Naive thymus-derived CD4-positive, alpha-beta T cell (primary cell): ENCODE measurements around the gene PRR15L. TPM values are rescaled to one million over a fixed set of nuclear protein-coding genes. Genes with fewer than 3 reads are reported as not detected.

ENCODE experiments used
- ATAC-seq: fragments of 150-1000 bp; cut with Tn5 transposase; 2 replicates; pipeline ENCODE4 v1.10.0; 2021; ENCODE audit warnings: mild to moderate bottlenecking, moderate library complexity
- CTCF ChIA-PET: fragments of 350-600 bp; sonication (Branson Sonifier 250); formaldehyde crosslinking; loops from one replicate; lab custom pipeline; 2021; ENCODE audit warnings: antibody characterized with exemption; lab: Charles Lee
- POLR2A ChIA-PET: fragments of 350-600 bp; sonication (Branson Sonifier 250); formaldehyde crosslinking; loops from one replicate; lab custom pipeline; 2021; ENCODE audit warnings: antibody characterized with exemption, inconsistent platforms; lab: Charles Lee
- DNase-seq, 9 donors: peaks; one replicate each; pipeline versions ENCODE4 v3.0.0 to v3.0.0-alpha.2; 2020 to 2022; ENCODE audit warnings: mixed read lengths in 1 of 9
- H3K27ac ChIP-seq: one replicate; pipeline ENCODE4 v1.7.0; 2013; ENCODE audit warnings: mild to moderate bottlenecking, low read depth, low read length, moderate library complexity
- H3K27me3 ChIP-seq, 2 donors: one replicate each; pipeline ENCODE4 v1.7.0; 2013; ENCODE audit warnings: low read length in 2 of 2, mild to moderate bottlenecking in 2 of 2, moderate library complexity in 2 of 2; ENCODE audit not compliant: control insufficient read depth in 2 of 2, insufficient read depth in 2 of 2
- H3K36me3 ChIP-seq, 3 experiments: 1 replicate in 2 of 3; 2 replicates in 1 of 3; pipeline ENCODE4 v1.7.0; 2013; ENCODE audit warnings: low read length in 3 of 3, mild to moderate bottlenecking in 3 of 3, moderate library complexity in 1 of 3; ENCODE audit not compliant: insufficient read depth in 3 of 3, control insufficient read depth in 2 of 3
- H3K4me1 ChIP-seq, 2 donors: one replicate each; pipeline ENCODE4 v1.7.0; 2013; ENCODE audit warnings: low read length in 2 of 2, mild to moderate bottlenecking in 2 of 2, moderate library complexity in 1 of 2; ENCODE audit not compliant: control insufficient read depth in 2 of 2, insufficient read depth in 2 of 2
- H3K4me3 ChIP-seq: 2 replicates; pipeline ENCODE4 v1.7.0; 2013; ENCODE audit warnings: mild to moderate bottlenecking, low read length
- H3K9me3 ChIP-seq, 3 experiments: 1 replicate in 2 of 3; 2 replicates in 1 of 3; pipeline ENCODE4 v1.7.0; 2013; ENCODE audit warnings: low read length in 3 of 3; ENCODE audit not compliant: control insufficient read depth in 2 of 3
- H3K27ac Mint-ChIP-seq, 9 donors: one replicate each; pipeline ENCODE4 v1.8.0; 2020 to 2022; ENCODE audit warnings: mixed read lengths in 9 of 9, mild to moderate bottlenecking in 8 of 9, moderate library complexity in 5 of 9, inconsistent platforms in 2 of 9
- H3K27me3 Mint-ChIP-seq, 5 donors: one replicate each; pipeline ENCODE4 v1.8.0; 2021 to 2022; ENCODE audit warnings: mixed read lengths in 5 of 5, mild to moderate bottlenecking in 1 of 5
- H3K36me3 Mint-ChIP-seq, 5 donors: one replicate each; pipeline ENCODE4 v1.8.0; 2020 to 2022; ENCODE audit warnings: mixed read lengths in 5 of 5, mild to moderate bottlenecking in 3 of 5, inconsistent platforms in 1 of 5
- H3K4me1 Mint-ChIP-seq, 7 donors: one replicate each; pipeline ENCODE4 v1.8.0; 2020 to 2022; ENCODE audit warnings: mixed read lengths in 7 of 7, mild to moderate bottlenecking in 3 of 7, inconsistent platforms in 1 of 7
- H3K4me3 Mint-ChIP-seq, 10 donors: one replicate each; pipeline ENCODE4 v1.8.0; 2020 to 2022; ENCODE audit warnings: mild to moderate bottlenecking in 10 of 10, mixed read lengths in 10 of 10, moderate library complexity in 6 of 10, inconsistent platforms in 2 of 10
- H3K9me3 Mint-ChIP-seq, 11 donors: one replicate each; pipeline ENCODE4 v1.8.0; 2020 to 2022; ENCODE audit warnings: mixed read lengths in 11 of 11, mild to moderate bottlenecking in 4 of 11, inconsistent platforms in 1 of 11, moderate library complexity in 1 of 11
- intact Hi-C, 2 donors: fragments of 100-400 bp; cut with micrococcal nuclease; formaldehyde crosslinking; loops; one replicate each; pipeline ENCODE4 v1.15.1; 2023
- polyA plus RNA-seq, 2 donors: library from polyadenylated mRNA; unstranded; fragments of 300-500 nt; fragmentation: Illumina TruSeq; gene quantifications; one replicate each; pipeline ENCODE4 v1.2.3, GENCODE V29; 2021
- total RNA-seq, 6 experiments: library from RNA in 5 of 6; stranded (reverse) in 5 of 6; gene quantifications; 1 replicate in 5 of 6; 2 replicates in 1 of 6; pipeline ENCODE4 v1.2.3 and lab custom pipeline; 2021 to 2026

PRR15L gene
- total and polyA plus RNA-seq, 7 experiments from 2014 or later, result 0.32 TPM; not detected in 6

- peaks cover 7 to 19% (median 11%) of the 10 kb centered on the region in 5 donors for H3K36me3 Mint-ChIP-seq
Observed at GRCh38 chr17:47913050-47913449, 44.6 kb downstream of the PRR15L start.

GRCh38 chr17:47907932-47908562 is 49.6 kb downstream of the PRR15L start:
- H3K36me3 ChIP-seq, result peaks cover 0 to 4% (median 3%) of the 10 kb centered on the region in 3 experiments
- no peak overlapping the region for H3K4me3 ChIP-seq
- H3K4me1 Mint-ChIP-seq, result peaks cover 25 to 56% (median 49%) of the 10 kb centered on the region in 7 donors
- H3K9me3 Mint-ChIP-seq, result no peaks in the 10 kb centered on the region
- H3K36me3 Mint-ChIP-seq, result peaks cover 4 to 31% (median 17%) of the 10 kb centered on the region in 5 donors
- no peak overlapping the region for H3K27ac ChIP-seq
- ATAC-seq (peak; percentile 26), DNase-seq (no peak)
- POLR2A ChIA-PET, result interaction anchor here (0.7 to 1.4 kb wide), 3 partner anchors 10 to 202 kb away, joined by 3 to 4 read pairs (median 4); no protein-coding TSS in a partner anchor
- H3K27me3 ChIP-seq, result no peaks in the 10 kb centered on the region
- H3K9me3 ChIP-seq, result no peaks in the 10 kb centered on the region
- H3K4me1 ChIP-seq, result peaks cover 0 to 3% of the 10 kb centered on the region in 2 donors
- intact Hi-C loops, result no loop called here
- peak overlapping the region in 3 of 9 donors; percentile 10 to 38 (median 12) for H3K27ac Mint-ChIP-seq
- CTCF ChIA-PET, result no interaction called here
- H3K4me3 Mint-ChIP-seq, result peak overlapping the region in 3 of 10 donors; percentile 10 to 63 (median 11)
- no peaks in the 10 kb centered on the region for H3K27me3 Mint-ChIP-seq

More at GRCh38 chr17:47913050-47913449, 44.6 kb downstream of the PRR15L start:
- Histone ChIP-seq H3K27ac (no peak overlapping the region), H3K36me3 (peaks cover 0 to 26% (median 0%) of the 10 kb centered on the region in 3 experiments), H3K4me1 (no peaks in the 10 kb centered on the region), H3K9me3 (no peaks in the 10 kb centered on the region), H3K27me3 (no peaks in the 10 kb centered on the region), H3K4me3 (no peak overlapping the region)
- peak overlapping the region in 2 of 9 donors; percentile 28 to 44 for H3K27ac Mint-ChIP-seq
- intact Hi-C loops, result no loop called here
- peaks cover 10 to 44% (median 29%) of the 10 kb centered on the region in 7 donors for H3K4me1 Mint-ChIP-seq
- no peak overlapping the region for H3K4me3 Mint-ChIP-seq
- no peaks in the 10 kb centered on the region for H3K27me3 Mint-ChIP-seq
- DNase-seq (no peak), ATAC-seq (no peak)
- ChIA-PET CTCF (no interaction called here), POLR2A (no interaction called here)
- no peaks in the 10 kb centered on the region for H3K9me3 Mint-ChIP-seq

- Mint-ChIP-seq H3K4me3 (no peak overlapping the region), H3K36me3 (peaks cover 4 to 33% (median 22%) of the 10 kb centered on the region in 5 donors), H3K27me3 (no peaks in the 10 kb centered on the region), H3K27ac (peak overlapping the region in 2 of 9 donors; percentile 7 to 41), H3K9me3 (no peaks in the 10 kb centered on the region), H3K4me1 (peaks cover 23 to 63% (median 57%) of the 10 kb centered on the region in 7 donors)
- H3K36me3 ChIP-seq, result peaks cover 0 to 4% (median 3%) of the 10 kb centered on the region in 3 experiments
- intact Hi-C loops, result no loop called here
- H3K4me3 ChIP-seq, result no peak overlapping the region
- H3K27me3 ChIP-seq, result no peaks in the 10 kb centered on the region
- DNase-seq (no peak), ATAC-seq (no peak)
- ChIA-PET CTCF (no interaction called here), POLR2A (interaction anchor here (1.3 kb wide), 1 partner anchor 11 kb away, joined by 4 read pairs; no protein-coding TSS in a partner anchor)
- H3K9me3 ChIP-seq, result no peaks in the 10 kb centered on the region
- no peak overlapping the region for H3K27ac ChIP-seq
- peaks cover 0 to 3% of the 10 kb centered on the region in 2 donors for H3K4me1 ChIP-seq
Observed at GRCh38 chr17:47906443-47906842, 51.2 kb downstream of the PRR15L start.

- no peak for ATAC-seq
- peaks cover 18 to 70% (median 62%) of the 10 kb centered on the region in 7 donors for H3K4me1 Mint-ChIP-seq
- Histone ChIP-seq H3K4me1 (peaks cover 0 to 3% of the 10 kb centered on the region in 2 donors), H3K9me3 (no peaks in the 10 kb centered on the region), H3K27ac (no peak overlapping the region), H3K4me3 (no peak overlapping the region), H3K27me3 (no peaks in the 10 kb centered on the region), H3K36me3 (peaks cover 0 to 5% (median 4%) of the 10 kb centered on the region in 3 experiments)
- no peak for DNase-seq
- H3K36me3 Mint-ChIP-seq, result peaks cover 4 to 33% (median 22%) of the 10 kb centered on the region in 5 donors
- POLR2A ChIA-PET, result interaction anchor here (0.5 to 1.7 kb wide), 2 partner anchors 10 to 32 kb away, joined by 3 to 6 read pairs; no protein-coding TSS in a partner anchor
- intact Hi-C loops, result no loop called here
- H3K9me3 Mint-ChIP-seq, result no peaks in the 10 kb centered on the region
- H3K4me3 Mint-ChIP-seq, result no peak overlapping the region
- CTCF ChIA-PET, result interaction anchor here (1.3 kb wide), 1 partner anchor 65 kb away, joined by 3 read pairs; no protein-coding TSS in a partner anchor
- no peaks in the 10 kb centered on the region for H3K27me3 Mint-ChIP-seq
- no peak overlapping the region for H3K27ac Mint-ChIP-seq
Observed at GRCh38 chr17:47905221-47905733, 52.4 kb downstream of the PRR15L start.

GRCh38 chr17:47902039-47902744 is 55.5 kb downstream of the PRR15L start:
- ATAC-seq (no peak), DNase-seq (no peak)
- Histone ChIP-seq H3K27me3 (no peaks in the 10 kb centered on the region), H3K36me3 (peaks cover 4 to 11% (median 4%) of the 10 kb centered on the region in 3 experiments), H3K4me1 (peaks cover 5 to 13% of the 10 kb centered on the region in 2 donors), H3K27ac (no peak overlapping the region), H3K9me3 (no peaks in the 10 kb centered on the region), H3K4me3 (no peak overlapping the region)
- ChIA-PET CTCF (interaction anchor here (1.4 kb wide), 1 partner anchor 45 kb away, joined by 4 read pairs; no protein-coding TSS in a partner anchor), POLR2A (interaction anchor here (0.6 kb wide), 1 partner anchor 608 kb away, joined by 3 read pairs; no protein-coding TSS in a partner anchor)
- H3K36me3 Mint-ChIP-seq, result peaks cover 0 to 27% (median 16%) of the 10 kb centered on the region in 5 donors
- intact Hi-C loops, result no loop called here
- peak overlapping the region in 1 of 10 donors; percentile 7 for H3K4me3 Mint-ChIP-seq
- no peaks in the 10 kb centered on the region for H3K27me3 Mint-ChIP-seq
- H3K9me3 Mint-ChIP-seq, result no peaks in the 10 kb centered on the region
- peaks cover 23 to 84% (median 72%) of the 10 kb centered on the region in 7 donors for H3K4me1 Mint-ChIP-seq
- peak overlapping the region in 2 of 9 donors; percentile 50 to 72 for H3K27ac Mint-ChIP-seq
